ENCODE data around the gene NBEAL1.

GRCh38 chr2:203177361-203177760 is 162.7 kb downstream of the NBEAL1 start:
- TF ChIP-seq CTCF (conservative IDR thresholded peaks at IDR 0.05; ENCODE audit: low read depth in 2 of 2) (no peak), REST (IDR thresholded peaks at IDR 0.05; ENCODE audit: unreplicated experiment) (no peak), POLR2AphosphoS5 (IDR thresholded peaks at IDR 0.05; ENCODE audit: low read depth) (no peak), CREB1 (CRISPR knock-in tag; IDR thresholded peaks at IDR 0.05; ENCODE audit: low read depth) (no peak)

Measured in GM23338 (cell line).